Measurements from ENCODE around the gene PTPRJ.

The PTPRJ gene

GRCh38 chr11:48001438-48002021 is 21.2 kb downstream of the PTPRJ start:
- no peak for DNase-seq
- TF ChIP-seq CTCF (IDR thresholded peaks at IDR 0.05; ENCODE audit: low read depth, low read length) = no peak
- H3K4me3 ChIP-seq (ENCODE audit: low read depth, low read length) = no peak overlapping the region
- H3K27ac ChIP-seq = no peak overlapping the region
- no peaks in the 10 kb centered on the region for H3K27me3 ChIP-seq (ENCODE audit: insufficient read depth, low read depth, severe bottlenecking)
- H3K9me3 ChIP-seq (ENCODE audit: severe bottlenecking) = no peaks in the 10 kb centered on the region
- no peaks in the 10 kb centered on the region for H3K36me3 ChIP-seq

- H3K9me3 ChIP-seq (ENCODE audit: severe bottlenecking) = no peaks in the 10 kb centered on the region
- no peak overlapping the region for H3K4me3 ChIP-seq (ENCODE audit: low read depth, low read length)
- H3K27me3 ChIP-seq (ENCODE audit: insufficient read depth, low read depth, severe bottlenecking) = no peaks in the 10 kb centered on the region
- no peaks in the 10 kb centered on the region for H3K36me3 ChIP-seq
- no peak for TF ChIP-seq CTCF (IDR thresholded peaks at IDR 0.05; ENCODE audit: low read depth, low read length)
- no peak for DNase-seq
- no peak overlapping the region for H3K27ac ChIP-seq
Measured at GRCh38 chr11:48002561-48002960, 22.2 kb downstream of the PTPRJ start.

GRCh38 chr11:48003926-48004325 is 23.6 kb downstream of the PTPRJ start:
- Histone ChIP-seq H3K9me3 (ENCODE audit: severe bottlenecking) (no peaks in the 10 kb centered on the region), H3K36me3 (no peaks in the 10 kb centered on the region), H3K27ac (no peak overlapping the region), H3K27me3 (ENCODE audit: insufficient read depth, low read depth, severe bottlenecking) (no peaks in the 10 kb centered on the region), H3K4me3 (ENCODE audit: low read depth, low read length) (no peak overlapping the region)
- DNase-seq = no peak
- TF ChIP-seq CTCF (IDR thresholded peaks at IDR 0.05; ENCODE audit: low read depth, low read length) = no peak

- H3K36me3 ChIP-seq = no peaks in the 10 kb centered on the region
- DNase-seq = no peak
- no peaks in the 10 kb centered on the region for H3K27me3 ChIP-seq (ENCODE audit: insufficient read depth, low read depth, severe bottlenecking)
- H3K9me3 ChIP-seq (ENCODE audit: severe bottlenecking) = no peaks in the 10 kb centered on the region
- no peak overlapping the region for H3K27ac ChIP-seq
- TF ChIP-seq CTCF (IDR thresholded peaks at IDR 0.05; ENCODE audit: low read depth, low read length) = no peak
- H3K4me3 ChIP-seq (ENCODE audit: low read depth, low read length) = no peak overlapping the region
Measured at GRCh38 chr11:48004456-48004855, 24.1 kb downstream of the PTPRJ start.

- TF ChIP-seq CTCF (IDR thresholded peaks at IDR 0.05; ENCODE audit: low read depth, low read length) = no peak
- DNase-seq = no peak
- H3K4me3 ChIP-seq (ENCODE audit: low read depth, low read length) = no peak overlapping the region
- no peaks in the 10 kb centered on the region for H3K9me3 ChIP-seq (ENCODE audit: severe bottlenecking)
- H3K27me3 ChIP-seq (ENCODE audit: insufficient read depth, low read depth, severe bottlenecking) = no peaks in the 10 kb centered on the region
- H3K27ac ChIP-seq = no peak overlapping the region
- H3K36me3 ChIP-seq = no peaks in the 10 kb centered on the region
Measured at GRCh38 chr11:48005136-48005535, 24.8 kb downstream of the PTPRJ start.

- no peaks in the 10 kb centered on the region for H3K36me3 ChIP-seq
- H3K27me3 ChIP-seq (ENCODE audit: insufficient read depth, low read depth, severe bottlenecking) = no peaks in the 10 kb centered on the region
- no peak overlapping the region for H3K4me3 ChIP-seq (ENCODE audit: low read depth, low read length)
- no peak overlapping the region for H3K27ac ChIP-seq
- TF ChIP-seq CTCF (IDR thresholded peaks at IDR 0.05; ENCODE audit: low read depth, low read length) = no peak
- peak; percentile 39 for DNase-seq
- H3K9me3 ChIP-seq (ENCODE audit: severe bottlenecking) = no peaks in the 10 kb centered on the region
Measured at GRCh38 chr11:48005831-48006270, 25.5 kb downstream of the PTPRJ start.

All from WERI-Rb-1 (cell line).